ENCODE measurements around the gene LOXL1. TPM values are rescaled to one million over a fixed set of nuclear protein-coding genes. Genes with fewer than 3 reads are reported as not detected.
A peak's percentile ranks its signal among the peaks of the same experiment; 100 is the strongest.

Gene LOXL1
- total and polyA plus RNA-seq, 5 experiments from 2014 or later = 0.80 to 2.0 (median 1.3) TPM

DNA sequence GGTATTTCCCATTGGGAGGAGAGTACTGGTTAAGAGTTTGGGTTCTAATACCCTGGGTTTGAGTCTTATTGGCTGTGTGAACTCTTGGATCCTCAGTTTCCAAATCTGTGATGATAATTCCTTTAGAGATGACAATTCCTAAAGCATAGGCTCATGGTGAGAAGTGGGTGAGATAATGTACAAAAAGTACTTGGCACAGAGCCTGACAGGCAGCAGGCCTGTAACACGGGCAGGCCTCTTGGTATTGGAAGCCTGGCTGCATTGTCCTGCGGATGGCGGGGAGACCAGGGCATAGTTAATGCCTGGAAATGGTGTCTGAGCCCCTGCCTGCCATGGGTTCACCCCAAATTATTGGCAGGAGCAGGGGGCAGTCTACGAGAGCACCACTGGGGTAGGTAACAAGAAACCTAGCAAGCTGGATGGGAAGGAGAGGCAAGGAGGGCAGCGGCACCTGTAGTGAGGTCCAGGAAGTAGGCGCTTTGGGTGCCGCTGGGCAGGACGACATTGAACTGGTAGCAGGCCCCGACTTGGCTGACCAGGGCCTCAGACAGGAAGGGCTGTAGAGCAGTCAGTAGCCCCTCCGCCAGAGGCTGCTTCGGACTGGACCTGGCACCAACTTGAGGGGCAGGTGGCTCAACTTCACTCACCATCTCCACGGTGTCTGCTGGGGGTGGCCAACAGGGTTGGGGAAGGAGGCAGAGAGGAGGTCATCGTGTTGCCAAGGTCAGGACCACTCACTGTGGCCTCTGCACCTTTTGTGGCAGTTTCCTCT lies 58.1 kb downstream of the LOXL1 start:
- DNase-seq (no peak), ATAC-seq (no peak)
- no peaks in the 10 kb centered on the region for H3K27me3 Mint-ChIP-seq
- H3K9me3 Mint-ChIP-seq = no peaks in the 10 kb centered on the region
- peak overlapping the region in 8 of 10 donors; percentile 11 to 72 (median 42) for H3K4me3 Mint-ChIP-seq
- H3K36me3 Mint-ChIP-seq = peaks cover 0 to 21% (median 6%) of the 10 kb centered on the region in 3 donors
- peak overlapping the region; percentile 24 to 93 (median 82) for H3K27ac Mint-ChIP-seq
- H3K4me1 Mint-ChIP-seq = peaks cover 22 to 73% (median 40%) of the 10 kb centered on the region in 4 donors
- POLR2A ChIA-PET = interaction anchor here (1.1 to 2.5 kb wide), 2 partner anchors 9 to 10 kb away, joined by 3 to 12 read pairs; partner anchors contain the start of gene PML

DNA sequence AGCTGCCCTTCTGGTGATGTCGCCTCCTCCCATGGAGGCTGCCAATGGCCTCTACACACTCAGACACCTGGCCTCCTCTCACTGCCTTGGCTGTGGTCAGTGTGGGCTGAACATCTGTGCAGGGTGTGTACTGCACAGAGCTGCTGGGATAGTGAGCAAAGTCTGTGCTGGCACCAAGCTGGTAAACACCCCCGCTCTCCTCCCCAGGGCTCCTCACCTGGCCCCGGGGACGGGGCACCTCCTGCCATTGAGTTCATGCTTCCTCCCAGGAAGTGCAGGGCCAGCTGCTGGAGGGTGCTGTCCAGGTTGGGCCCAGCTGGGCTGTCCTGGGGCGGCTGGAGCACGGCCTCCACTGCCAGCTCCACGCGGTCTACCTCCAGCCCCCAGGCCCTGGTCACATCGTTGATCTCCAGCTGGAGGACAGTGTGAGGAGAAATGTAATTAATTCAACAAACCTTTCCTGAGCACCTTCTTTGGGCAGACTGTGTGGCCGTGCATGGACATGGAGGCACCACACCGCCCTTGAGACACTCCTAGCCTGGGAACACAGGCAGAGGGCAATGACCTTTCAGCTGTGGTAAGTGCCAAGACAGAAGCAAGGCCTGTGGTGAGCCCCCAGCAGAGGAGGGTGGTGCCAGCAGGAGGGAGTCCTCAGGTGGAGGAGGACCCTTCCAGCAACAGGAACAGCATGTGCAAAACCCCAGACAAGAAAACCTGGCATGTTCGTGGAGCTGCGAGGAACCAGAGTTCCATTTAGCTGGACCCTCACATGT lies 59.0 kb downstream of the LOXL1 start:
- H3K4me1 Mint-ChIP-seq = peaks cover 27 to 71% (median 40%) of the 10 kb centered on the region in 4 donors
- DNase-seq (no peak), ATAC-seq (no peak)
- H3K4me3 Mint-ChIP-seq = peak overlapping the region in 4 of 10 donors; percentile 41 to 72 (median 51)
- H3K27me3 Mint-ChIP-seq = no peaks in the 10 kb centered on the region
- H3K9me3 Mint-ChIP-seq = no peaks in the 10 kb centered on the region
- peak overlapping the region in 7 of 10 donors; percentile 24 to 93 (median 86) for H3K27ac Mint-ChIP-seq
- POLR2A ChIA-PET = interaction anchor here (0.7 to 2.5 kb wide), 3 partner anchors 9 to 18 kb away, joined by 3 to 12 read pairs (median 3); partner anchors contain the start of gene PML
- peaks cover 0 to 21% (median 6%) of the 10 kb centered on the region in 3 donors for H3K36me3 Mint-ChIP-seq

DNA sequence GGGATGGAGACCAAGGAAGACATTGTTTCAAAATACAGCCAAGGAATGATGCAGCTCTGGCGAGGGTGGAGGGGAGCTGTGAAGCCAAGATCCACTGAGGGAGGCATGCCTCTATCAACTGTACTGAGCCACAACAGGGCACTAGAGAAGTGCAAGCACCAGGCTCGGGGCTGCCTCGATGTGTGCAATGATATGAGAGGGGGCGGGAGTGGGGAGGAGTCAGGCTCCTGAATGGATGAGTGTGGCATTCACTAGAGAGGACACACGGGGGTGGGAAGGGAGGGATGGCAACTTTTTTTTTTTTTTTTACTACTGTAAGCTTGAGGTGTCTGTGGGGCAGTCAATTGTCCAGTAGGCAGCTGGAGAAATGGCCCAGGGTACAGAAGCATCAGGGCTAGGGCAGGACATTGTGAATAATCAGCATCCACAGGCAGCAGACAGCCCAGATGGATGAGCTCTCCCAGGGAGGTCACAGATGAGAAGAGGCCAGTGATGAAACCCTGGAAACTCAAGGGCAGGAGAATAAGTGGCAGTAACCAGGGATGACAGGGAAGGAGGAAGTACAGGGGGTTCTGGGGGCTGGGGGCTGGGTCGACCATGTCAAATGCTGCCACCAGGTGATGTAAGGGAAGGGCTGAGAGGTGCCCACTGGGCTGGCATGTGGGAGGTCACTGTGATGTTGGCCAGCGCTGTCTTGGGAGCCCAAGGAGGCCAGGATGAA lies 60.0 kb downstream of the LOXL1 start:
- H3K9me3 Mint-ChIP-seq = no peaks in the 10 kb centered on the region
- DNase-seq = no peak
- H3K4me3 Mint-ChIP-seq = peak overlapping the region in 1 of 10 donors; percentile 64
- H3K36me3 Mint-ChIP-seq = peaks cover 0 to 21% (median 6%) of the 10 kb centered on the region in 3 donors
- no peaks in the 10 kb centered on the region for H3K27me3 Mint-ChIP-seq
- no peak for ATAC-seq
- H3K4me1 Mint-ChIP-seq = peaks cover 25 to 71% (median 42%) of the 10 kb centered on the region in 4 donors
- H3K27ac Mint-ChIP-seq = peak overlapping the region in 5 of 10 donors; percentile 3 to 89 (median 68)
- POLR2A ChIA-PET = interaction anchor here (1.0 to 2.5 kb wide), 2 partner anchors 8 to 25 kb away, joined by 3 to 12 read pairs; partner anchors contain the start of gene PML

DNA sequence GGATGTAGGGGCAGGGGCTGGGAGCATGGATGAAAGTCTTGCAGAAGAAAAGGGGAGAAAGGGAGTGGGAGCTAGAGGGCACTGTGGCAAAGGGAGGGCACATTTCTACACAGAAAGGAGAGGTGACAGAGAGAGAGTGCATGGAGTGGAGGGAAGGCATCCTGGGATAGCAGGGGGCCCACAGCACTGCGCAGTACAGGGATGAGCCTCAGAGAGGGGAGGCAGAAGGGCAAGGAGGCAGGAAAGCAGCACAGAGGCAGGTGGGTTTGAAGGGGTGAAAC lies 60.5 kb downstream of the LOXL1 start:
- Mint-ChIP-seq H3K27ac (peak overlapping the region in 4 of 10 donors; percentile 34 to 89 (median 58)), H3K36me3 (peaks cover 0 to 21% (median 6%) of the 10 kb centered on the region in 3 donors)
- no peak for ATAC-seq

DNA sequence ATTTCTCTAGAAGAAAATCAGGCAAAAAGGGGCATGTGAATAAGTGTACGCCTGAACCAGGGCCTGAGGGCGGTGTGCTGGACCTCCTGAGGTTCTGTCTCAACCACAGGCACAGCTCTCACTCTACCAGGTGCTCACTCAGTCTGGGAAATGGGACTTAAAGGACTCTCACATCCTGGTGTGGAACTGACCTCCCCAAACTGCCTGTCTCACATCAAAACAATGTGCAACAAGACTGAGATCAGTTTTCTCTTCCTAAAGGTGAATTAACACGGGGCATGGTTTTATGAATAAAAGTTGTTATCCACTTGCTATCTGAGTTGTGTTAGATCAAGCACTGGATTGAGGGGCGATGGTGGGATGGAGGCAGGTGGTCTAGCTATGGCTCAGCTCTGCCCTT lies 61.0 kb downstream of the LOXL1 start:
- ATAC-seq (no peak), DNase-seq (no peak)
- POLR2A ChIA-PET = interaction anchor here (1.0 kb wide), 1 partner anchor 24 kb away, joined by 3 read pairs; no protein-coding TSS in a partner anchor
- no peaks in the 10 kb centered on the region for H3K9me3 Mint-ChIP-seq
- H3K36me3 Mint-ChIP-seq = peaks cover 0 to 21% (median 6%) of the 10 kb centered on the region in 3 donors
- no peak overlapping the region for H3K4me3 Mint-ChIP-seq
- H3K27ac Mint-ChIP-seq = peak overlapping the region in 4 of 10 donors; percentile 10 to 89 (median 40)
- H3K4me1 Mint-ChIP-seq = peaks cover 20 to 65% (median 35%) of the 10 kb centered on the region in 4 donors
- no peaks in the 10 kb centered on the region for H3K27me3 Mint-ChIP-seq

More for the DNA sequence above, 60.5 kb downstream of the LOXL1 start:
- peak overlapping the region in 1 of 10 donors; percentile 55 for H3K4me3 Mint-ChIP-seq
- no peaks in the 10 kb centered on the region for H3K9me3 Mint-ChIP-seq
- POLR2A ChIA-PET = interaction anchor here (1.0 to 2.5 kb wide), 2 partner anchors 8 to 24 kb away, joined by 3 to 12 read pairs; partner anchors contain the start of gene PML
- H3K4me1 Mint-ChIP-seq = peaks cover 24 to 70% (median 40%) of the 10 kb centered on the region in 4 donors
- no peaks in the 10 kb centered on the region for H3K27me3 Mint-ChIP-seq
- DNase-seq = no peak

DNA sequence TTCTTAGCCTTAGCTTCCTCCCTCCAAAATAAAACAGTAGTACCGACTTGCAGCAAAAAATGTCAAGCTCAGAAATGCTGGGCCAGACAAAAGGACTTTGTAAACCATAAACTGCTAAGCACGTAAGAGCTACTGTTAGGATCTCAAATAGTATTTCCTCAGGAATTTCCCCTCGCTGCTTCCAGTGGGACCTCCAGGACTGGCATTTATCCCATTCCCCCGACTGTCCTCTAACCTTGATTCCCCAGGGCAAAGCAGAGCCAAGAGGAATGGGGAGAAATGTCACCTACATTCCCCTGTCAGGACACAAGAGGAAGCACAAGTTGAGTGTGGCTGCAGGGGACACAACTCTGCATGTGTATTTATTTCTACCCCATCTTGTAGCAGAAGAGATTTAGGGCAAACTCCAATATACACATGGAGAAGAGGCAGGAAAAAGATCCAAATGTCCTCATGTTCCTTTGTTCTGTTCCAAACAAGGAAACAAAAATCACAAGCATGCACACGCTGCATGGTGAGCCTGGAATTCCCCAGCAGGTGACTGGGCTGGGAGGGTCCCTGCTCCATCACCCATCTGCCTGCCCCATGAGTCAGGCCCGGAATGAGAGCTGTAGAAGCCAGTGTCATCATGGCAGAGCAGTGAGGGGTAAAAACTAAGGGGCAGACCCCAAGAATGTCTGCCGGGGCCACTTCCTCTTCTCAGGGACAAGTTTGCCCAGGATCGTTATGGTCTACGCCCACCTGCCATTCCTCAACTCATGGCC lies 61.6 kb downstream of the LOXL1 start:
- Mint-ChIP-seq H3K4me3 (no peak overlapping the region), H3K36me3 (peaks cover 0 to 21% (median 6%) of the 10 kb centered on the region in 3 donors), H3K4me1 (peaks cover 21 to 65% (median 35%) of the 10 kb centered on the region in 4 donors)

DNA sequence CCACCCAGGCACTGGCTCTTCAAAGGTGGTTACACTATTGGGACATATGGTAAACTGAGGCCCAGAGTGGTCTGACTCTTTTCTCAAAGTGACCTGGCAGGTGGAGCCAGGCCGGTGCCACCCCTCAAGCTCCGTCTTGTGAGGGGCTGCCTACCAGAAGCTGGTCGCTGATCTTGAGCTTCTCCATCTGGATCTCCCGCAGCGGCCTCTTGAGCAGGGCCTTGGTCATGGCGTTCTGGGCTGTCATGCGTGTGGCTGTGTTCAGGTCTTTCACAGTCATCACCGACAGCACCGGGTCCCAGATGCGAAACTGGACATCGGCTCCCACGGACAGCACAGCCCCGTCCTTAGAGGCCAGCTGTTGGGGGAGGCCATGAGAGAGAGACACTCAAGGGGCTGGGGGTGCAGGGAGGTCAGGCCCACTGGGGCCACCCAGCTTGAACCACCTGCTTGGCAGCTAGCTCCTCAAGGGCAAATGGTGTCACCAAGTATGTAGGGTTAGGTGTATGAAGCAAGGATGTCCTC lies 62.2 kb downstream of the LOXL1 start:
- POLR2A ChIA-PET = interaction anchor here (0.6 to 1.3 kb wide), 2 partner anchors 10 to 1018 kb away, joined by 3 read pairs; no protein-coding TSS in a partner anchor
- ATAC-seq (no peak), DNase-seq (no peak)
- no peak overlapping the region for H3K27ac Mint-ChIP-seq
- no peak overlapping the region for H3K4me3 Mint-ChIP-seq
- no peaks in the 10 kb centered on the region for H3K27me3 Mint-ChIP-seq
- H3K9me3 Mint-ChIP-seq = no peaks in the 10 kb centered on the region
- peaks cover 24 to 66% (median 39%) of the 10 kb centered on the region in 4 donors for H3K4me1 Mint-ChIP-seq
- H3K36me3 Mint-ChIP-seq = peaks cover 0 to 21% (median 6%) of the 10 kb centered on the region in 3 donors

More for the DNA sequence above, 61.6 kb downstream of the LOXL1 start:
- H3K27ac Mint-ChIP-seq = peak overlapping the region in 1 of 10 donors; percentile 10
- POLR2A ChIA-PET = interaction anchor here (1.3 kb wide), 1 partner anchor 9 kb away, joined by 3 read pairs; no protein-coding TSS in a partner anchor
- H3K9me3 Mint-ChIP-seq = no peaks in the 10 kb centered on the region
- no peaks in the 10 kb centered on the region for H3K27me3 Mint-ChIP-seq
- no peak for ATAC-seq
- no peak for DNase-seq

DNA sequence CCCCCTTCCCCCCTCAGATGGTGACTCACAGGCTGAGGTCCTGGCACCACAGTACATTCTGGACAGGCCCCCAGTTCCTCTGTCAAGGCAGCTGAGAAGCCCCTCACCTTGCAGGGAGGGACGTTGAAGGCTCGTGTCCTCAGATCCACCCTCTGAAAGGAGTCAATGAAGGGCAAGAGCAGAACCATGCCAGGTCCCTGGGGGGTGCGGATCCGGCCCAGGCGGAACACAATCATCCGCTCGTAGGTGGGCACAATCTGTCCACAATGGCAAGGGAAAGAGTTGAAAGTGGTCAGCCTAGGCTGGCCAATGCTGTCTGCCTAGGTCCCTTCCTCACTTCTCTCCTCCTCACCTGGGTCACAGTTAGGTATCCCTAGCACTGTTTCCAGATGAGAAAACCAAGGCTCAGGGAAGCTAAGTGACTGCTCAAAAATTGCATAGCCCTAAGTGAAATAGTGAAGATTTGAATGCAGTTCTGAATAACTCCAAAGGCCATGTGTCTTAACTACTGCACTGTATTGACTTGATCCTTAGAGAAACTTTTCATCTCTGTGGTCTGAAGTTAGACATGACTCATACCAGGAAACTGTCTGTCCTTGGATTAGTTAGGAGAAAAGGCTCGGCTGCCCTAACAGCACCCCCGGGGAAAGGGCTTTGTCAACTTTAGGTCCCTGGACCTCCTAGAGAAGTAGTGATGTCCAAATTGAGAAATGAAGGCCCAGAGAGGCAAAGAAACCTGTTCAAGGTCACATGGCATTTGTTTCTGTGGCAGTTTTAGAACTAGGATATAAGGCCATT lies 62.9 kb downstream of the LOXL1 start:
- ATAC-seq = no peak
- Mint-ChIP-seq H3K9me3 (no peaks in the 10 kb centered on the region), H3K36me3 (peaks cover 0 to 19% (median 3%) of the 10 kb centered on the region in 3 donors), H3K4me1 (peaks cover 27 to 66% (median 43%) of the 10 kb centered on the region in 4 donors), H3K27ac (peak overlapping the region in 2 of 10 donors; percentile 21 to 38), H3K4me3 (no peak overlapping the region), H3K27me3 (no peaks in the 10 kb centered on the region)
- no peak for DNase-seq
- POLR2A ChIA-PET = interaction anchor here (0.6 to 1.4 kb wide), 3 partner anchors 10 to 1018 kb away, joined by 3 to 4 read pairs (median 3); no protein-coding TSS in a partner anchor

DNA sequence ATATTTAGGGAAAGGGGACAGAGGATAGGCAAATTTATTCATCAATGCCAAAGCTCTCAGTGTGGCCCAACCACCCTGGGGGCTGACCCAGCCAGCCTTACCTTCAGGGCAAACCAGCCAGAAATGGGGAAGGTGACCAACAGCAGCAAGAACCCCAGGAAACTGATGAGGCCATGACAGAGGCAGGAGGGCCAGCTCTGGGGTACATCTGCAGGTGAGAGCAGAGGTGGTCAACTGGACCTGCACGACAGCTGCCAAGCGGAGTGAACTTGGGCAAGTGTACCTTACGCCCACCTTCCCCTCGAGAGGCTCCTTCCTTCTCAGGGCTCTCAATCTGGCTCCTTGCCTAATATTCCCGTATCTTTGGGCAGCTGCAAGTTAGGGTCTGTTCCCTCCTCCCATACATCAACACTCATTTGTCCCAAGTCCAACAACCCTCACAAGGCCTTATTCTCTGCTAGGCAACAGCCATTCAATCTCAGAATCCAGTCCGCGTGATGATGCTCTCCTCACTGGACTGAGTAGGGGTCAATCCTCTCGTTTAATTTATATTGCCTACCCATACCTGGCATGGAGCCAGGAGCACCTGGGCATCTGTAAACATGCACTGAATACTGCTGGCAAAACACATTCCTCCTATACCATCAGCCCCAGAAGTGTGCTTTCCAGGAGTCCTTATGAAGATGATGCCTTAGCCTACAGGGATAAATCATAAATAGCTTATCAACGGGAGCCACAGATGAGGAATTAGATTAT lies 64.2 kb downstream of the LOXL1 start:
- ATAC-seq = no peak
- Mint-ChIP-seq H3K27me3 (no peaks in the 10 kb centered on the region), H3K4me3 (peak overlapping the region in 8 of 10 donors; percentile 22 to 99 (median 84)), H3K27ac (peak overlapping the region in 2 of 10 donors; percentile 7 to 75), H3K4me1 (peaks cover 23 to 66% (median 43%) of the 10 kb centered on the region in 4 donors), H3K9me3 (no peaks in the 10 kb centered on the region), H3K36me3 (peaks cover 0 to 15% (median 0%) of the 10 kb centered on the region in 3 donors)
- POLR2A ChIA-PET = interaction anchor here (1.4 to 3.2 kb wide), 3 partner anchors 9 to 18 kb away, joined by 4 to 13 read pairs (median 6); no protein-coding TSS in a partner anchor
- no peak for DNase-seq

DNA sequence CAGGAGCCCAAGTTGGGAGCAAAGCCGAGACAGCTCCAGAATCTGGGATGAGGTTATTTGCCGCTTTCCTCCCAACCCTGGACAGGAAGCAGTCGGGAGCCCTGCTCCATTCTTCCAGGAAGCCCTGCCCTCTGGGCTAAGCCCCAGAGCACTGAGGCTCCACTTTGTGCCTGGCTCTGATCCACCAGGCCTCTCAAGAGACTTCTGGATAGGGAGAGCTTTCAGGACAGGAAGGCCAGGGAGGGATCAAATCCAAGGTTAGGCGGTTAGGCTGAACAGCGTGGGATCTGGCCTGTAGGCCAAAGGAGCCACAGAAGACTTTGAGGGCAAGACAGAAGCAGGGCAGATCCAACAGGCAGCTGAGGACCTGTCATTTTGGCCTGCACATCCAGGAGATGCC lies 65.0 kb downstream of the LOXL1 start:
- ATAC-seq = no peak
- H3K4me3 Mint-ChIP-seq = peak overlapping the region; percentile 72 to 99 (median 82)
- POLR2A ChIA-PET = interaction anchor here (1.1 to 3.2 kb wide), 3 partner anchors 9 to 40 kb away, joined by 4 to 13 read pairs (median 6); no protein-coding TSS in a partner anchor
- no peaks in the 10 kb centered on the region for H3K9me3 Mint-ChIP-seq
- peaks cover 0 to 10% (median 0%) of the 10 kb centered on the region in 3 donors for H3K36me3 Mint-ChIP-seq
- H3K27me3 Mint-ChIP-seq = no peaks in the 10 kb centered on the region
- H3K4me1 Mint-ChIP-seq = peaks cover 24 to 63% (median 47%) of the 10 kb centered on the region in 4 donors
- no peak for DNase-seq
- peak overlapping the region in 6 of 10 donors; percentile 13 to 80 (median 74) for H3K27ac Mint-ChIP-seq
